Activated gamma-delta T cell (primary cell): ENCODE data around the gene ITM2C.

Source experiments
- DNase-seq: peaks from one replicate; lab custom pipeline; 2025; lab: John Stamatoyannopoulos, UW
- total RNA-seq, 2 donors: gene quantifications; one replicate each; lab custom pipeline; 2026; lab: John Stamatoyannopoulos, UW

The ITM2C gene
- 111 to 202 reads per million in 2 donors for total RNA-seq

GRCh38 chr2:230864605-230865306, at the start of gene ITM2C:
Gene ITM2C, plus strand, starts transcription at chr2:230864942. Its CDS starts 84 bp downstream, at chr2:230865026.
- DNase-seq, result peak; percentile 61

- DNase-seq, result no peak
Measured at GRCh38 chr2:230815088-230815487, 49.7 kb upstream of the ITM2C start.

DNA sequence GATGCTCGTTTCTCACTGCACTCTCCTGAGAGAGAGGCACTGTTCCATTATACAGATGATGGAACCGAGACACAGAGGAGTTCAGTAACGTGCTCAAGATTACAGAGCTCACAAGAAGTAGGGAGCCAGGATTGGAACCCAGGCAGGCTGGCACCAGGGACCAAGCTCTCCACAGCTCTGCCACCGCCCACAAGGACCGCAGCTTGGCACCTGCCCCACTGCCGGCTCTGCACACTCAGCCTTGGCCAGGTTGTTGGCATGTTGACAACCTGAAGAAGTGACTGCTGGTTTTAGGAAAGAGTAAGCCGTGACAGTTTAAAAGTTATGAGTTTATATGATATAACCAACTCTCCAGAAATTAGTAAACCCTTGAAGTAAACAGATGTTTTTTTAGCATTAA, 48.0 kb upstream of the ITM2C start:
- DNase-seq, result no peak

DNA sequence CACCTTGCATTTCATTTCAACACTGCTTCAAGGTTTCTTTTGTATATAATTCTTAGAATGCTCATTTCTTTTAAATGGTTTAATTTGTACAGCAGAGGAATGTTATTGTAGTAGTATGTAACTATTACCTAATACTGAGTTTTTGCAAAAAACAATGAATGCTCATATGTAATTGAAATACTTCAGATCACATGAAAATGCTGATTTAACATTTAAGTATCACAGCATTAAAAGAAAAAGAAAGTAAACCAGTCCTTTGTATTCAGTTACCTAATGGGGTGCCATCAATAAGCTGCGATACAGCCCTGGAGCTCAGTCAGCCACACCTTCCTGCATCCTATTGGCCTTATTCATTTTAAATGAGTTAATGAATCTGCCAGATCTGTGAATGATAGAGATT, 45.3 kb upstream of the ITM2C start:
- no peak for DNase-seq

GRCh38 chr2:230821261-230821990, 43.3 kb upstream of the ITM2C start:
- no peak for DNase-seq

DNA sequence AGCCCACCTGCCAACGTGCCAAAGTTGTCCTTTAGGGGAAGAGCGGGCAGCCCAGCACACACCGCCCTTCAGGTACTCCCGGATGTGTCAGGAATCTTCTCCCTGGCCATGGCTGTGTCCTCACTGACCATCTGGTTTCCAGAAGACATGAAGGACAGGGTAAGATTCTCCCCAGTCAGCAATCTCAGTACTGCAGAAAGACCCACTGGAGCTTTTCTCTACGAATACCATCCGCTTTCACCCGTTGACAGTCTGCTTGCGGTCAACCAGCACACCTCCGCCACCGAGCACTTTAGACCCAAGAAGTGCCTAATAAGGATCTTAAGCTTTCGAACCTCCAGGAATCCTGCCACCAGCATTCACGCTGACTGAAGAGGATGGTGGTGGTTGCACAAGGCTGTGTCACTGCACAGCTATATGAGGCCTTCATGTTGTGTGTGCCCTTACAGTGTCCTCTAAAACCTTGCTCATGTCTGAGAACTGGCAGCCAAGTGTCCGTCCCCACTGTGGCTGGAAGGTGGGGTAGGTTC, 42.7 kb upstream of the ITM2C start:
- no peak for DNase-seq

- DNase-seq, result no peak
Measured at GRCh38 chr2:230823264-230823964, 41.3 kb upstream of the ITM2C start.

GRCh38 chr2:230824406-230824978, 40.2 kb upstream of the ITM2C start:
- DNase-seq, result no peak

GRCh38 chr2:230825354-230825753, 39.4 kb upstream of the ITM2C start:
- no peak for DNase-seq

DNA sequence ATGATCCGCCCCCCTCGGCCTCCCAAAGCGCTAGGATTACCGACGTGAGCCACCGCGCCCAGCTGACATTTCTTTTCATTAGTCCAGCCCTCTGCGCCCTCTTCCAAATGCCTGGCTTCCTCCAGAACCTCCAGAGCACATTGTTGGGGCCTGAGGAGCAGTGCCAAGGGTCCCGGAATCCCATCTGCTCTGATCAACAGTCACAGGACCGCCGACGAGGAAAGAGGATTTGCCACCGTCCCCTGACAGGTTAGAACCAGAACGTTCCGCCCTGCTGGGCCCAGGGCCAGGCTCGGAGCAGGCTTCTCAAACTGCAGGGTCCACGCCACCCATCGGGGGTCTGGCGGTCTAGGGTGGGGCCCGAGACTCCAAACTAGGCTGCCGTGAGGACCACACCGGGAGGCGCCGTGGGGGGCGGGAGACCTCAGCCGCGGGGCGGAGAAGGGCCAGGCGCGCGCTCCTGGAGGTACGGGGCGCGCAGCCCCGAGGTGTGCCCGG, 36.9 kb upstream of the ITM2C start:
- no peak for DNase-seq

DNA sequence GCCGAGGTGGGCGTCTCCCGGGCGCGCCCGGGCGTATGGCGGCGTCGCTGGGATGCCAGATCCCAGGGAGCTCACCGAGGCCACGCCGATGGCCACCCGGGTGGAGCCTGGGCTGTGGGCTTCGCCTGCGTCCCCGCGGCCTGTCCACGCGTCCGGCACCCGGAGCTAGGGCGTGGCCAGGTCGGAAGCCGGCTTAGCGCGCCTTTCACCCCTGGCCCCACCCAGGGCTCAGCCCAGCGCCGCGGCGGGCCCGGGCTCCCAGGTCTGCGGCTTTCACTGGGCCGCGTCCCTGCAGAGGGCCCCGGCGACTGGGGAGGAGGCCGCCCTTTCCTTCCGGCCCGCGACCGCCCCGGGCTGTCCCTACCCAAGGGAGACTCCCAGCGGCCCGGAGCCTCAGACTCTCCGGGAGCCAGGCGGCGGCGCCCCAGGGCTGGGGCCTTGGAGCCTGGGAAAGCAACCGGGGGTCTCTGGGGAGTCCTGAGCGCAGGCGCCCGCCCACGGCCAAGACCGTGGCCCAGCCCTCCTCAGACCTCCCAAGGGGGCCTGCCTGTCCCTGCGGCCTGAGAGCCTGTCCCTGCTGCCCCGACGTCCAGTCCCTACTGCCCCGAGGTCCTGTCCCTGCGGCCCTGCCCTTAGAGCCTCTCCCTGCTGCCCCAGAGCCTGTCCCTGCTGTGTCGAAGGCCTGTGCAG, 36.3 kb upstream of the ITM2C start:
- no peak for DNase-seq

DNA sequence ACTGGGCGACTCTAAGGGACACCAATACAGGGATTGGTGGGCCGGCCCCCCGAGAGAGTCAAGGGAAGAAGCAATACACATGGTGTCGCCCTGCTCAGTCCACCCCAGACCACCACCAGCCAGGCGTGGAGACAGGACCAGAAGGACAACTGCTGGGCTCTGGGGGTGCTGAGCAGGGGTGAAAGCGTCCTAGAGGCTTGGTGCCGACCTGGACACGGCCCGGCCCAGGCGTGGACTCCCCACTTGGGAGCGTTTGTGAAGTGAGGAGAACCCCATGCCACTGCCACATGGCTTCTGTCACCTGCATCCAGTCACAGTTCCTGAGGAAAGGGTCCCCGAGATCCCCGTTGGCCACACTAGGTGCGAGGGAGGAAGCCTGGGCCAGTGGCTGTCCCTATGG, 35.4 kb upstream of the ITM2C start:
- DNase-seq, result no peak

DNA sequence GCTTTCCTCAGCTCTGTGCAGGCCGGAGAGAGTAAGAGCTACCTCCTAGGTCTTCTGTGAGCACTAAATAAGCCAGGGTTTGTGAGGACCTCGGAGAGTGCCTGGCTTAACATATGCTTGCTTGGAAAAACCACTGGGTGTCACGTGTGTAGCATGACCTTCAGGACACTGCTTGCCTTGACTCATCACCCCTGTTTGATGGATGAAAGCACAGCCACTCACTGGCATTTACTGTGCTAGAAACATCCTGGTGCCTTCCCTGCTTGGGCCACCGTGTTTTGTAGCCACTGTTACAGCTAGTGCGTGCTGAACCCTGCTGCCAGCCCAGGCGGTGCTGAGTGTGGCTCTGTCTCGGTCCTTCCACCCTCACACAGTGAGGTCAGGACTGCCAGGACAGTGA, 34.8 kb upstream of the ITM2C start:
- no peak for DNase-seq

GRCh38 chr2:230830428-230830827, 34.3 kb upstream of the ITM2C start:
- no peak for DNase-seq

DNA sequence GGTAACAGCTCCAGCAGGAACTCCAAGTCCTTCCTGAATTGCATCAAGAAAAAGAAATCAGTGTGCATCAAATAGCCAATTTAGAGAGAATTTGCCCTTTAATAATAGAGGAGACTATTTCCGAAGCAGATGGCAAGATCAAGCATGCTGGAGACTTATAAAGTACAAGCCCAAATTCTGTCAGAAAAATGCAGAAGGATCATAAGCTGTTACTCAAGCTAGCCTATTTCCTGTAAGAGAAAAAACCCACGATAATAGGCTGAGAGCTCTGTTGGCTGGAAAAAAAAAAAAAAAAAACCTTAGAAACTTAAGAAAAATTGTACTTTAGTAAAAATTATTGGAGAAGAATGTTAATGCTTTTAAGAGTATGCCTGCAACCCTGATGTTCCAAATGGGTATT, 24.4 kb upstream of the ITM2C start:
- DNase-seq, result no peak

DNA sequence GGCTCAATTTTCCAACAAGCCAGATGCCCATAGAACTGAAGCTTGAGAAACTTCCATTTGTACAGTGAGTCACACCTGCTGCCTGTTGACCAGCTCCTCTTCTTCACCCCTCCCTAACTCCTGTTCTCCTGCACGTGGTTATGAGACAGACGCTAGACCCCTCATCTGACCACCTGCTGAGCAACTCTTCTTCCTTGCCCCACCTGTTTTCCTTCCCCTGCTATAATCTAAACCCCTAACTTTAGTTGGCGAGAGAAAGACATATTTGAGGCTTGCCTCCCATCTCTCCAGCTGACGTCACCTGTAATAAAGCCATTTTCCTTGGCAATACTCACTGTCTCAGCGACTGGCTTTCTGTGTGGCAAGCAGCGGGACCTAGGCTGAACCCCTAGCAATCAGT, 22.3 kb upstream of the ITM2C start:
- DNase-seq, result no peak

DNA sequence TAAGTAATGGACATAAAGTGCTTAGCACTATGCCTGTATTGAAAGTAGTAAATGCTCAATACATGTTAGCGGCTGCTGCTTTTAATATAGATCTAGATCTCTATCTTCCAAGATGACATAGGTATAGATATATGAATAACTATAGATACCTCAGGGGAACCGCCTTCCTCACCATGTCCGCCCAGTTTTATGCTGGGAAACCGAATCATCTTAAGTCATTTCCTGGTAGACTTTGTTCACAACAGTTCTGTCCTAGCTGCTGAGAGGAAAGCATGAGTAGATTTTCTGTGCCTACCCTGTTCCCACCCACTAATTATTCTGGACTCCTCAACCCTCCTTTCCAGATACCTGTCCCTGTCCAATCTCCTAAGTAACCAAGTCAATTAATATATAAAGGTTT, 21.6 kb upstream of the ITM2C start:
- no peak for DNase-seq

- no peak for DNase-seq
Measured at GRCh38 chr2:230846360-230846759, 18.4 kb upstream of the ITM2C start.

DNA sequence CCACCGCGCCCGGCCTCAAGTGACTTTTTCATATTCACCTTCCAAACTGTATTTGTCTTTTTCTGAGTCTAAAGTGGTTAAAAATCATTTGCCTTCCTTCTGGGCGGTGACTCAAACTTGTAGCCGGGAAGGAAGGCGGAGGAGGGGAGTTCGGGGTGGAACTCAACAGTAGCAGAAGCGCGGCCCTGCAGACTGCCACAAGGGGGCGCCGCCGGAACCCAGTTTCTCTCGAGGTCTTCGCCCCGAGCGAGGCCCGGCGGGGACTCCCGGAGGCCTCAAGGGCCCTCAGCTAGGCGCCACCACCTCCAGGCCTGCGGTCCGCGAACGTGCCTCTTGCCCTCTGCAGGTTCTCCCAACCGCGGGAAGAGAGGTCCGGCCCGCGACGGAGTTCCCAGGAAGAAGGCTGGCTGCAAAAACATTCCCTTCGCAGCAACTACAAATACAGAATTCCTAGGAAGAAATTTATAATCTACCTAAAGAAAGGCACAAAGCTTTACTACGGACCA, 16.8 kb upstream of the ITM2C start:
- DNase-seq, result peak; percentile 55

DNA sequence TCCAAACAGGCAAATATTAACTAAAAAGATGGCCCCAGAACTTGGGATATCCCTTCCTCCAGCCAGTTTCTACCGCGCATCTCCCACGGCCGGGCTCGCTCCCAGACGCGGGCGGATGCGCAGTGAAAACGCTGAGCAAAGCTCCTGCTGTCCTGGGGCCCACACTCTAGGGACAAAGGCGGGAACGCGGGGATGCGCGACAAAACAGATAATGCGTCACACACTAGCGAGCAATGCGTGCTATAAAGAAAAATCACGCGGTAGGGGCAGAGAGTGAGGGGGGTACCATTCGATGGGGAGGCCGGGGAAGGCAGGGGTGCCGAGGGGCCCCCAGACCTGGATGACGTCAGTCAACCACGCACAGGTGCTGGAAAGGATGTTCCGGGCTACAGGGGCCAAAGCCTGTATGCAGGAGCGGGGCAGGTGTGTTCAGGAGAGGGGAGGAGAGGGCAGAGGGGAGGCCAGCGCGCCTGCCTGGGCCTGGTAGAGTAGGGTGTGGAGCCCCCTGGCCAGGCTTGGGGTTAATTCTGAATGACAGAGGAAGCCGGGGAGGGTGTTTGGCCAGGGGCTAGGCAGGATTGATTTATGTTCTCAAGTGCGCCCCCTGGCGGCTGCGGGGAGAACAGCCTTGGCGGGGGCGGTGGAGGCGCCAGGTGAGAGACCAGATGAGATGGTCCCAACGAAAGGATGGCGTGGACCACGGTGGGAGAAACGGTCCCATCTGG, 14.9 kb upstream of the ITM2C start:
- DNase-seq, result no peak

DNA sequence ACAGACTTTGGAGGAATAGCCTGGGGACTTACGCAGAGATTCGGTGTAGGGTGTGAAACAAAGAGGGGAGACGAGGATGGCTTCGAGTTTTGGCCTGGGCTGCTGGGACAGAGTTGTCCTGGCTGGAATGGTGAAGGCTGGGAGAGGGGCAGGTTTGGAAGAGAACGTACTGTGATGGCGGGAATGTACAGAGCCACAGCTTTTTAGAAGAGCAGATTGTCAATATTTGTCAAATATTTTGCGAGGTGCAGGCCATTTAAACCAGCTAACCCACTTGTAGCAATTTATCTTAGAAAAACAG, 14.4 kb upstream of the ITM2C start:
- DNase-seq, result no peak
